H9 (cell line): ENCODE data around the gene ZNF764. TPM values are rescaled to one million over a fixed set of nuclear protein-coding genes. Genes with fewer than 3 reads are reported as not detected.

Experiments used
- DNase-seq: peaks from one replicate; pipeline ENCODE4 v3.0.0-alpha.2; 2017
- H2AFZ ChIP-seq: one replicate; pipeline ENCODE4 v1.6.1; 2013; ENCODE audit warnings: mild to moderate bottlenecking, low read length, control low read depth, moderate library complexity
- H2AK5ac ChIP-seq: 2 replicates; pipeline ENCODE4 v1.6.1; 2013; ENCODE audit warnings: low read length, control low read depth, mixed read lengths; ENCODE audit not compliant: insufficient read length
- H2BK120ac ChIP-seq: one replicate; pipeline ENCODE4 v1.6.1; 2013; ENCODE audit warnings: low read depth, mild to moderate bottlenecking, low read length, control low read depth, inconsistent platforms; ENCODE audit not compliant: poor library complexity, severe bottlenecking
- H2BK12ac ChIP-seq: 2 replicates; pipeline ENCODE4 v1.6.1; 2013; ENCODE audit warnings: low read length, control low read depth, mixed read lengths, low read depth; ENCODE audit not compliant: insufficient read length
- H2BK15ac ChIP-seq: 2 replicates; pipeline ENCODE4 v1.6.1; 2013; ENCODE audit warnings: low read depth, low read length, control low read depth
- H2BK20ac ChIP-seq: one replicate; pipeline ENCODE4 v1.6.1; 2013; ENCODE audit warnings: low read depth, mild to moderate bottlenecking, low read length, control low read depth, inconsistent platforms; ENCODE audit not compliant: poor library complexity, severe bottlenecking
- H2BK5ac ChIP-seq: 2 replicates; pipeline ENCODE4 v1.6.1; 2013; ENCODE audit warnings: low read length, control low read depth, mixed read lengths; ENCODE audit not compliant: insufficient read length
- H3K14ac ChIP-seq: 2 replicates; pipeline ENCODE4 v1.6.1; 2013; ENCODE audit warnings: low read length, control low read depth; ENCODE audit not compliant: insufficient read depth
- H3K18ac ChIP-seq: 2 replicates; pipeline ENCODE4 v1.6.1; 2013; ENCODE audit warnings: low read depth, mild to moderate bottlenecking, mixed read lengths, low read length, control low read depth; ENCODE audit not compliant: insufficient read length
- H3K23ac ChIP-seq: 2 replicates; pipeline ENCODE4 v1.6.1; 2013; ENCODE audit warnings: low read length, control low read depth, mixed read lengths, low read depth; ENCODE audit not compliant: insufficient read length
- H3K23me2 ChIP-seq: 2 replicates; pipeline ENCODE4 v1.6.1; 2013; ENCODE audit warnings: low read depth, mild to moderate bottlenecking, mixed read lengths, low read length, control low read depth; ENCODE audit not compliant: insufficient read length, poor library complexity, severe bottlenecking
- H3K27ac ChIP-seq: 2 replicates; pipeline ENCODE4 v1.5.1; 2013; ENCODE audit warnings: low read length, control low read depth, mixed read lengths, low read depth; ENCODE audit not compliant: insufficient read length
- H3K27me3 ChIP-seq: 2 replicates; pipeline ENCODE4 v1.6.1; 2013; ENCODE audit warnings: low read length, control low read depth, inconsistent platforms; ENCODE audit not compliant: insufficient read depth
- H3K4ac ChIP-seq: 2 replicates; pipeline ENCODE4 v1.6.1; 2013; ENCODE audit warnings: low read depth, mild to moderate bottlenecking, control low read depth, inconsistent platforms, low read length, moderate library complexity
- H3K4me1 ChIP-seq: 2 replicates; pipeline ENCODE4 v1.6.1; 2013; ENCODE audit warnings: low read length, control low read depth, inconsistent platforms; ENCODE audit not compliant: insufficient read depth
- H3K4me2 ChIP-seq: 2 replicates; pipeline ENCODE4 v1.6.1; 2013; ENCODE audit warnings: low read length, control low read depth, mixed read lengths; ENCODE audit not compliant: insufficient read length, insufficient read depth
- H3K56ac ChIP-seq: 2 replicates; pipeline ENCODE4 v1.6.1; 2013; ENCODE audit warnings: low read depth, mild to moderate bottlenecking, mixed read lengths, low read length, control low read depth; ENCODE audit not compliant: insufficient read length
- H3K79me1 ChIP-seq: 2 replicates; pipeline ENCODE4 v1.6.1; 2013; ENCODE audit warnings: low read depth, mild to moderate bottlenecking, moderate library complexity, low read length, control low read depth, inconsistent platforms; ENCODE audit not compliant: insufficient read depth, poor library complexity, severe bottlenecking
- H3K79me2 ChIP-seq: 2 replicates; pipeline ENCODE4 v1.6.1; 2013; ENCODE audit warnings: low read length, control low read depth, inconsistent platforms; ENCODE audit not compliant: insufficient read depth
- H3K9ac ChIP-seq: 2 replicates; pipeline ENCODE4 v1.6.1; 2013; ENCODE audit warnings: low read length, control low read depth, mixed read lengths; ENCODE audit not compliant: insufficient read length; ENCODE audit errors: extremely low read depth
- H3K9me3 ChIP-seq: one replicate; pipeline ENCODE4 v1.6.1; 2013; ENCODE audit warnings: low read depth, low read length, inconsistent platforms; ENCODE audit not compliant: control insufficient read depth
- H3T11ph ChIP-seq: one replicate; pipeline ENCODE4 v1.6.1; 2013; ENCODE audit warnings: mild to moderate bottlenecking, low read length, control low read depth, inconsistent platforms
- H4K20me1 ChIP-seq: one replicate; pipeline ENCODE4 v1.6.1; 2013; ENCODE audit not compliant: control insufficient read depth, insufficient read length, insufficient read depth
- H4K5ac ChIP-seq: 2 replicates; pipeline ENCODE4 v1.6.1; 2013; ENCODE audit warnings: low read depth, mild to moderate bottlenecking, mixed read lengths, low read length, control low read depth; ENCODE audit not compliant: insufficient read length
- H4K8ac ChIP-seq: replicated peaks from 2 replicates; pipeline ENCODE4 v1.6.1; 2013; ENCODE audit warnings: low read length, control low read depth, mixed read lengths, low read depth; ENCODE audit not compliant: insufficient read length
- H4K91ac ChIP-seq: 2 replicates; pipeline ENCODE4 v1.6.1; 2013; ENCODE audit warnings: low read depth, mild to moderate bottlenecking, moderate library complexity, mixed read lengths, low read length, control low read depth; ENCODE audit not compliant: insufficient read length
- H3K27ac Mint-ChIP-seq, 3 experiments: 2 replicates in 2 of 3; 3 replicates in 1 of 3; pipeline ENCODE4 v1.8.0; 2020 to 2021; ENCODE audit warnings: mixed read lengths in 3 of 3, mild to moderate bottlenecking in 1 of 3, moderate library complexity in 1 of 3
- H3K27me3 Mint-ChIP-seq: 2 replicates; pipeline ENCODE4 v1.8.0; 2021; ENCODE audit warnings: low read depth, mild to moderate bottlenecking, moderate library complexity, mixed read lengths
- H3K36me3 Mint-ChIP-seq, 3 experiments: 2 replicates in 2 of 3; 3 replicates in 1 of 3; pipeline ENCODE4 v1.8.0; 2020 to 2021; ENCODE audit warnings: low read depth in 3 of 3, mixed read lengths in 3 of 3; ENCODE audit not compliant: insufficient read depth in 1 of 3
- H3K4me1 Mint-ChIP-seq, 2 experiments: 2 replicates each; pipeline ENCODE4 v1.8.0; 2020; ENCODE audit warnings: mixed read lengths in 2 of 2
- H3K4me3 Mint-ChIP-seq, 2 experiments: 2 replicates in 1 of 2; 3 replicates in 1 of 2; pipeline ENCODE4 v1.8.0; 2020 to 2021; ENCODE audit warnings: mild to moderate bottlenecking in 2 of 2, mixed read lengths in 2 of 2, moderate library complexity in 1 of 2
- H3K9me3 Mint-ChIP-seq, 2 experiments: 2 replicates in 1 of 2; 3 replicates in 1 of 2; pipeline ENCODE4 v1.8.0; 2020; ENCODE audit warnings: mild to moderate bottlenecking in 2 of 2, mixed read lengths in 2 of 2, moderate library complexity in 1 of 2
- WGBS: extraction: QIAGEN DNeasy Blood & Tissue Kit; methylation state at CpG from one replicate; pipeline ENCODE4 v1.1.7; 2013; ENCODE audit warnings: missing lambda C conversion rate, low lambda C conversion rate, mixed read lengths; ENCODE audit not compliant: insufficient read length; ENCODE audit errors: extremely low coverage; 5-methylcytosine and 5-hydroxymethylcytosine counted together
- total RNA-seq: library from RNA; stranded (reverse); gene quantifications from 2 replicates; pipeline ENCODE4 v1.2.1, GENCODE V29; 2021
- TF ChIP-seq, protein P1 (sequence below): fragments of 200-600 bp; sonication (generic); conservative IDR thresholded peaks from 3 replicates; pipeline ENCODE4 v1.8.0; 2021; ENCODE audit warnings: antibody characterized with exemption, mild to moderate bottlenecking

ZNF764 gene
- total RNA-seq, 1 experiment from 2014 or later = 11.4 TPM

DNA sequence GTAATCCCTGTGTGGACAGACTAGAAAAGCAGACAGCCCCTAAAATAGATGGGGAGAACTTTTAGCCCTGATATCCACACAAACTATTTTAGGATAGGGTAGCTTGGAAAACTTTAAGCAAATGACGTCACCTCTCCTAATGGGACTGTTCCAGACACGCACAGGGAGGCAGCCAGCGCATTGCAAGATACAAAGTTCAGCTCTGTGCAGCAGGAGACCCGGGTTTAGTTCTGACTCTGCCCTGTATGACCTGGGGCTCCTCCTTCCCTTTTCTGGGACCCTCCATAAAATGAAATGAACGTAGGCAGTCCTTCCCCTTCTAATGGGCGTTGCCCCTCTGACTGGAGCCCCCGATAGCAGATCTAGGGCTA lies 45.8 kb upstream of the ZNF764 start:
- Histone ChIP-seq H3K9me3 (no peaks in the 10 kb centered on the region), H3K18ac (no peak overlapping the region), H4K8ac (no peak overlapping the region), H2BK12ac (no peak overlapping the region), H3K4me1 (no peaks in the 10 kb centered on the region), H3K79me2 (peaks cover under 1% of the 10 kb centered on the region; the same call in 1 of the 2 replicates), H2AK5ac (no peak overlapping the region), H3K56ac (no peak overlapping the region), H3K14ac (no peak overlapping the region), H2BK20ac (no peak overlapping the region), H4K20me1 (no peaks in the 10 kb centered on the region), H3K23me2 (no peaks in the 10 kb centered on the region), H3K27me3 (no peaks in the 10 kb centered on the region), H3T11ph (no peak overlapping the region), H2AFZ (no peak overlapping the region), H4K5ac (no peak overlapping the region), H4K91ac (no peak overlapping the region), H3K9ac (no peak overlapping the region), H3K4ac (no peak overlapping the region), H2BK120ac (no peak overlapping the region), H3K4me2 (no peak overlapping the region), H2BK15ac (no peak overlapping the region), H3K27ac (no peak overlapping the region), H3K79me1 (no peaks in the 10 kb centered on the region), H3K23ac (no peak overlapping the region), H2BK5ac (no peak overlapping the region)
- peaks cover 0 to 3% of the 10 kb centered on the region in 2 experiments; a peak in 2 of 5 replicates for H3K9me3 Mint-ChIP-seq
- no peak overlapping the region for H3K27ac Mint-ChIP-seq
- no peaks in the 10 kb centered on the region for H3K27me3 Mint-ChIP-seq
- peaks cover 17 to 51% (median 45%) of the 10 kb centered on the region in 3 experiments for H3K36me3 Mint-ChIP-seq
- DNase-seq = no peak
- WGBS = no CpG with 5 or more reads among the region's 7 CpGs
- peaks cover 0 to 2% of the 10 kb centered on the region in 2 experiments; a peak in 1 of 4 replicates for H3K4me1 Mint-ChIP-seq
- TF ChIP-seq, protein P1, sequence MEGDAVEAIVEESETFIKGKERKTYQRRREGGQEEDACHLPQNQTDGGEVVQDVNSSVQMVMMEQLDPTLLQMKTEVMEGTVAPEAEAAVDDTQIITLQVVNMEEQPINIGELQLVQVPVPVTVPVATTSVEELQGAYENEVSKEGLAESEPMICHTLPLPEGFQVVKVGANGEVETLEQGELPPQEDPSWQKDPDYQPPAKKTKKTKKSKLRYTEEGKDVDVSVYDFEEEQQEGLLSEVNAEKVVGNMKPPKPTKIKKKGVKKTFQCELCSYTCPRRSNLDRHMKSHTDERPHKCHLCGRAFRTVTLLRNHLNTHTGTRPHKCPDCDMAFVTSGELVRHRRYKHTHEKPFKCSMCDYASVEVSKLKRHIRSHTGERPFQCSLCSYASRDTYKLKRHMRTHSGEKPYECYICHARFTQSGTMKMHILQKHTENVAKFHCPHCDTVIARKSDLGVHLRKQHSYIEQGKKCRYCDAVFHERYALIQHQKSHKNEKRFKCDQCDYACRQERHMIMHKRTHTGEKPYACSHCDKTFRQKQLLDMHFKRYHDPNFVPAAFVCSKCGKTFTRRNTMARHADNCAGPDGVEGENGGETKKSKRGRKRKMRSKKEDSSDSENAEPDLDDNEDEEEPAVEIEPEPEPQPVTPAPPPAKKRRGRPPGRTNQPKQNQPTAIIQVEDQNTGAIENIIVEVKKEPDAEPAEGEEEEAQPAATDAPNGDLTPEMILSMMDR = no peak
- H3K4me3 Mint-ChIP-seq = no peak overlapping the region
